Measurements from ENCODE around the gene ARMH3. TPM values are rescaled to one million over a fixed set of nuclear protein-coding genes. Genes with fewer than 3 reads are reported as not detected.

Gene ARMH3
- total and polyA plus RNA-seq, 3 donors from 2014 or later = 20.2 to 23.7 (median 21.6) TPM

- no peaks in the 10 kb centered on the region for H3K36me3 ChIP-seq (ENCODE audit: low read depth, missing control alignments)
- no peak overlapping the region for H3K4me3 ChIP-seq
- TF ChIP-seq CTCF (IDR thresholded peaks at IDR 0.05) = no peak
- no peak for TF ChIP-seq POLR2A (IDR thresholded peaks at IDR 0.05)
- intact Hi-C loops (cut with DNase I; ENCODE audit: low total_unique reads) = no loop called here
- H3K9me3 ChIP-seq = no peaks in the 10 kb centered on the region
- no peak overlapping the region for H3K27ac ChIP-seq
- H3K4me1 ChIP-seq = no peaks in the 10 kb centered on the region
- WGBS, 2 donors = 81 to 83% methylated on average over 2 of the region's 2 CpGs
- H3K27me3 ChIP-seq = no peaks in the 10 kb centered on the region
- DNase-seq = no peak
Measured at GRCh38 chr10:101881036-101881774, 174.8 kb downstream of the ARMH3 start.

GRCh38 chr10:101880232-101880573, 175.8 kb downstream of the ARMH3 start:
- intact Hi-C loops (cut with DNase I; ENCODE audit: low total_unique reads) = no loop called here

GRCh38 chr10:101879456-101880231, 176.3 kb downstream of the ARMH3 start:
- Histone ChIP-seq H3K36me3 (ENCODE audit: low read depth, missing control alignments) (no peaks in the 10 kb centered on the region), H3K9me3 (no peaks in the 10 kb centered on the region), H3K27me3 (no peaks in the 10 kb centered on the region), H3K27ac (no peak overlapping the region), H3K4me3 (no peak overlapping the region), H3K4me1 (no peaks in the 10 kb centered on the region)
- intact Hi-C loops (cut with DNase I; ENCODE audit: low total_unique reads) = no loop called here
- 81 to 88% methylated on average over 13 of the region's 13 CpGs for WGBS, 2 donors
- no peak for TF ChIP-seq CTCF (IDR thresholded peaks at IDR 0.05)
- no peak for DNase-seq

More at GRCh38 chr10:101880232-101880573, 175.8 kb downstream of the ARMH3 start:
- no peak for DNase-seq
- Histone ChIP-seq H3K4me3 (no peak overlapping the region), H3K27ac (no peak overlapping the region), H3K9me3 (no peaks in the 10 kb centered on the region), H3K36me3 (ENCODE audit: low read depth, missing control alignments) (no peaks in the 10 kb centered on the region), H3K4me1 (no peaks in the 10 kb centered on the region), H3K27me3 (no peaks in the 10 kb centered on the region)
- 87 to 95% methylated on average over 2 of the region's 2 CpGs for WGBS, 2 donors
- TF ChIP-seq CTCF (IDR thresholded peaks at IDR 0.05) (no peak), POLR2A (IDR thresholded peaks at IDR 0.05) (no peak)

GRCh38 chr10:101878869-101879268, 177.1 kb downstream of the ARMH3 start:
- WGBS, 2 donors = 91 to 92% methylated on average over 3 of the region's 3 CpGs
- DNase-seq = no peak

More at GRCh38 chr10:101878869-101879268, 177.1 kb downstream of the ARMH3 start:
- Histone ChIP-seq H3K9me3 (no peaks in the 10 kb centered on the region), H3K27me3 (no peaks in the 10 kb centered on the region), H3K4me3 (no peak overlapping the region), H3K4me1 (no peaks in the 10 kb centered on the region), H3K36me3 (ENCODE audit: low read depth, missing control alignments) (no peaks in the 10 kb centered on the region), H3K27ac (no peak overlapping the region)
- TF ChIP-seq CTCF (IDR thresholded peaks at IDR 0.05) (no peak), POLR2A (IDR thresholded peaks at IDR 0.05) (no peak)
- intact Hi-C loops (cut with DNase I; ENCODE audit: low total_unique reads) = no loop called here

Data from testis (tissue), 3 donors.